Lung (tissue), 12 donors: Measurements from ENCODE around the gene TIAM2. TPM values are rescaled to one million over a fixed set of nuclear protein-coding genes. Genes with fewer than 3 reads are reported as not detected.
"Not testable (repeated sequence)": the region's sequence is repeated elsewhere in the genome, so short reads cannot be mapped to it uniquely, and the experiment has no call there.

Experiments used
- ATAC-seq: fragments of 200-7000 bp; cut with Tn5 transposase; one replicate; pipeline ENCODE4 v1.9.1; 2020; ENCODE audit warnings: moderate number of reproducible peaks; ENCODE audit not compliant: insufficient read depth, low FRiP score
- DNase-seq, 3 donors: peaks; one replicate each; pipeline ENCODE4 v3.0.0-alpha.2; 2013 to 2017
- H3K27ac ChIP-seq, 2 donors: one replicate each; pipeline ENCODE4 v1.5.1; 2013; ENCODE audit warnings: mild to moderate bottlenecking in 2 of 2, moderate library complexity in 2 of 2, control low read depth in 1 of 2, inconsistent platforms in 1 of 2, low read depth in 1 of 2, low read length in 1 of 2
- H3K27me3 ChIP-seq, 3 donors: one replicate each; pipeline ENCODE4 v1.5.1; 2013; ENCODE audit warnings: low read length in 2 of 3; ENCODE audit not compliant: control insufficient read depth in 3 of 3, insufficient read depth in 3 of 3
- H3K36me3 ChIP-seq, 4 donors: one replicate each; pipeline ENCODE4 v1.5.1; 2013; ENCODE audit warnings: low read length in 4 of 4, mild to moderate bottlenecking in 1 of 4, moderate library complexity in 1 of 4; ENCODE audit not compliant: control insufficient read depth in 4 of 4, insufficient read depth in 4 of 4
- H3K4me1 ChIP-seq, 5 donors: one replicate each; pipeline ENCODE4 v1.5.1; 2013; ENCODE audit warnings: low read length in 5 of 5, mild to moderate bottlenecking in 2 of 5, moderate library complexity in 1 of 5; ENCODE audit not compliant: control insufficient read depth in 5 of 5, insufficient read depth in 5 of 5
- H3K4me3 ChIP-seq: one replicate; pipeline ENCODE4 v1.5.1; 2013; ENCODE audit warnings: mild to moderate bottlenecking, control low read depth, moderate library complexity
- H3K9ac ChIP-seq, 2 donors: one replicate each; pipeline ENCODE4 v1.5.1; 2013; ENCODE audit warnings: low read length in 2 of 2, control low read depth in 1 of 2; ENCODE audit not compliant: insufficient read depth in 1 of 2
- H3K9me3 ChIP-seq, 4 donors: one replicate each; pipeline ENCODE4 v1.5.1; 2013; ENCODE audit warnings: low read length in 3 of 4, mild to moderate bottlenecking in 1 of 4, moderate library complexity in 1 of 4; ENCODE audit not compliant: control insufficient read depth in 4 of 4, insufficient read depth in 3 of 4
- CTCF ChIP-seq: IDR thresholded peaks from 2 replicates; pipeline ENCODE4 v1.5.1; 2012; ENCODE audit warnings: mild to moderate bottlenecking; ENCODE audit errors: control extremely low read depth, extremely low read depth
- WGBS, 2 donors: extraction: QIAGEN DNeasy Blood & Tissue Kit; methylation state at CpG; one replicate each; pipeline ENCODE4 v1.1.7; 2013; 5-methylcytosine and 5-hydroxymethylcytosine counted together
- polyA plus RNA-seq, 2 donors: library from polyadenylated mRNA; stranded (reverse); fragments of 200-250 nt; gene quantifications; one replicate each; pipeline ENCODE4 v1.2.1, GENCODE V29; 2013
- total RNA-seq, 2 donors: library from RNA; depleted of rRNA in 1 of 2; stranded (reverse); fragments of >200 nt in 1 of 2; gene quantifications; one replicate each; pipeline ENCODE4 v1.2.1, GENCODE V29; 2014 to 2021
- donor health status: control.
- donor health status: control.
- donor health status: Bipolar disorder and iron deficiency.
- donor health status: healthy.
- donor health status: DM: yes; HTN: yes; CAD: no.

Gene TIAM2
- total and polyA plus RNA-seq, 4 donors: 1.8 to 17.5 (median 4.1) TPM

GRCh38 chr6:155014137-155014536 lies 19.0 kb downstream of the TIAM2 start:
- no peak overlapping the region for H3K9ac ChIP-seq
- no peaks in the 10 kb centered on the region for H3K9me3 ChIP-seq
- WGBS, 2 donors: 88 to 98% methylated on average over 1 of the region's 1 CpG
- DNase-seq (no peak), ATAC-seq (no peak)
- no peaks in the 10 kb centered on the region for H3K36me3 ChIP-seq
- no peaks in the 10 kb centered on the region for H3K27me3 ChIP-seq
- H3K4me1 ChIP-seq: peaks cover 0 to 50% (median 30%) of the 10 kb centered on the region in 5 donors
- no peak overlapping the region for H3K27ac ChIP-seq
- no peak overlapping the region for H3K4me3 ChIP-seq
- no peak for TF ChIP-seq CTCF

GRCh38 chr6:155014670-155015300 lies 19.7 kb downstream of the TIAM2 start:
- H3K9ac ChIP-seq: no peak overlapping the region
- H3K4me3 ChIP-seq: no peak overlapping the region
- DNase-seq (no peak), ATAC-seq (no peak)
- no peak overlapping the region for H3K27ac ChIP-seq
- H3K4me1 ChIP-seq: peaks cover 0 to 50% (median 30%) of the 10 kb centered on the region in 5 donors
- WGBS, 2 donors: 86% methylated on average over 3 of the region's 3 CpGs
- H3K27me3 ChIP-seq: no peaks in the 10 kb centered on the region
- H3K9me3 ChIP-seq: no peaks in the 10 kb centered on the region
- no peak for TF ChIP-seq CTCF
- H3K36me3 ChIP-seq: no peaks in the 10 kb centered on the region

- 93 to 97% methylated on average over 3 of the region's 3 CpGs for WGBS, 2 donors
- not testable (repeated sequence) for H3K4me3 ChIP-seq, H3K9me3 ChIP-seq, H3K27me3 ChIP-seq, H3K9ac ChIP-seq, DNase-seq, H3K36me3 ChIP-seq, ATAC-seq, H3K27ac ChIP-seq
- H3K4me1 ChIP-seq: peaks cover 0 to 25% (median 9%) of the 10 kb centered on the region in 5 donors
Measured at GRCh38 chr6:155018415-155018814, 23.3 kb downstream of the TIAM2 start.

GRCh38 chr6:155021680-155022079 lies 26.6 kb downstream of the TIAM2 start:
- Histone ChIP-seq H3K4me3 (no peak overlapping the region), H3K36me3 (peaks cover 0 to 2% (median 0%) of the 10 kb centered on the region in 4 donors), H3K9ac (no peak overlapping the region), H3K9me3 (no peaks in the 10 kb centered on the region), H3K27ac (no peak overlapping the region), H3K27me3 (no peaks in the 10 kb centered on the region), H3K4me1 (no peaks in the 10 kb centered on the region)
- no peak for ATAC-seq
- 84 to 89% methylated on average over 5 of the region's 5 CpGs for WGBS, 2 donors
- no peak for TF ChIP-seq CTCF
- DNase-seq: no peak
